GM21390 (cell line): Measurements from ENCODE around the gene INTS4.
"Not testable (repeated sequence)": the region's sequence is repeated elsewhere in the genome, so short reads cannot be mapped to it uniquely, and the experiment has no call there.

Experiments used
- ATAC-seq: cut with Tn5 transposase; IDR thresholded peaks from one replicate; pipeline ENCODE4 v1.9.1; 2021; ENCODE audit not compliant: unreplicated experiment

The INTS4 gene

DNA sequence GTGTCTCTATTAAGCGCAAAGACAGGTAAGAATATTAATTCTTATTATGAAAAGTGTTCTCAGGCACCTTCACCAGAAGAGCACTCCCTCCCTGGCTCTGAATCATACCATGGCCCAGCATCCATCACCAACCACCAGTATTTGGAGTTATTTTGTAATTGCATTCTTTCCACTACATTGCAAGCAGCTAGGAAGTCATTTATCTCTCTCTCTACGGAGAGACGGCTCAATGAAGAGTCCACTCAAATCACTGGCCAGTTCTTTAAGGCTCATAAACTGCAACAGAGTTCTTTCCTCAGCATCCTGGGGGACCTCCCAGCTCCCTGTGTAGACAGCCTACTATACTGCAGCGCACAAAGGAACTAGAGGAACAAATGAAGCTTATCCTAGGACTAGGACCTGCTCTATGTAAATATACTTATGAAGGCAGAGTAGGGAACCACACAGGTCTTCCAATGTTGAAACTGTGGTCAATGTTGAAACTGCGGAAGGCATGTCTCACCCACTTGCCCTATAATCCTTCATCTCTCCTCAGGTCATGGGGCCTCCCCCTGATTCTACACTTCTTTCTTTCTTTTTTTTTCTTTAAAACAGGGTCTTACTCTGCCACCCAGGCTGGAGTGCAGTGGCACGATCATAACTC lies 110.2 kb downstream of the INTS4 start:
- no peak for ATAC-seq

DNA sequence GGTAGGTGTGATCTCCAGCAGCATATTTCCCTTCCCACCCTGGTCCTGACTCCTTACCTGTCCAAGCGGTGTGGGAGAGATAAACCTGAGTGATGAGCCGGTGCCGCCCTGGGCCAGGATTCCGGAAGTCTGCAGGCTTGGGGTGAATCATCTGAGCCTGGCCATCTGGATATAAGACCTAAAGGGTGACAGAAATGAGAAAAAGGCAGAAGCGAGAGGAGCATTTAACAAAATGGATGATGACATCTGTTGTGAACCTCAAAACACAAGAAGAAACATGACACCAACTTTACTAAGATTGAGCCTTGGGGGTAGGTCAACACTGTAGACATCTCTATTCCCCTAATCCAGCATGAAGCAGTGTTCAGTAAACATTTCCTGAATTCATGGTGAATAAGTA lies 110.7 kb downstream of the INTS4 start:
- ATAC-seq: no peak

DNA sequence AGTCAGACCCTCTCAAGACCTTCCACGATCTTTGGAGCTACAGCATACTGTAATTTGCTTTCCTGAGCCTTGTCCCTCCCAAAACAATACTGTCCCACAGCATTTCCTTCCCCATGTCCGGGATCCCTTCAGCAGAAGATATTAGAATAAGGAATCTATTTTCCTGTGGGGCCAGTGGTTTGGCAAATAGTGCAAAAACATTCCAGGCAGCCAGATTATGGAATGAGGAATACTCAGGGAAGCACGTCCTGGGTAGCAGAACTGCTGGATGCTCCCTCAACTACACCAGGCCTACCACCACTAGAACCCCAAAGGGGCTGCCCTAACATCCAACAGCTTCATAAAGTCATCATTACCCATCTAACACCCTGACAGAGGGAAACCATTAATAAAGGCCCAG lies 112.1 kb downstream of the INTS4 start:
- ATAC-seq: no peak

GRCh38 chr11:77879218-77879617 lies 115.2 kb downstream of the INTS4 start:
- peak; percentile 84 for ATAC-seq

DNA sequence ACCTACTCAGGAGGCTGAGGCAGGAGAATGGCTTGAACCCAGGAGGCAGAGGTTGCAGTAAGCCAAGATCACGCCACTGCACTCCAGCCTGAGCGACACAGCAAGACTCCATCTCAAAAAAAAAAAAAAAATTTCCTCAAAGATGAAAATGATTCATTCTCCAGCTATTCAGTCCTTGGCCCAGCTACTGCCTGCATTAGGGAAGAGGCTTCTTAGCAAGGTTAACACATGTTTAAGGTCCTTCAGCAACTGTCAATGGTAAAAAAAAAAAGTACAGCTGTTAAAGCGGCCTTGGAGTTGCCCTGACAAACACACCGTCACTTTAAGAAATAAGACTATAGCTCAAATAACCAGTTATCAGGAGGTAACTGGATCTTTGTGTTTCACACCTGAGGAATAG lies 116.2 kb downstream of the INTS4 start:
- ATAC-seq: not testable (repeated sequence)

DNA sequence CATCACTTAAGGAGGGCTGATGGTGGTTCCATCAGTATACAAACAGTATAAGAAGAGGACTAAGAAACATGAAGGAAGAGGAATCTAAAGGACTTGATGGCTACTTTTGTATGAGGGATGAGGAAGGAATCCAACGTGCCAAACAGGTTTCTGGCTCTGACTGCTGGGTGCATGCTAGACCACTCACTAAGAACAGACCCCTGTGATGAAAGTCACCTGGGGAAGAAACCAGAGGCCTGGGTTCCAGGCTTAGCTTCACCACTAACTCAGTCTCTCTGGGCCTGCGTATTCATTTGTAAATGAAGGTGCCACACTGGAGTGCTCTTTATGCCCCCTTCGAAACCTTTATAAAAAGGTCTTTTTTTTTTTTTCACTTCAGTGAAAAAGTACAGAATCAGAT lies 118.4 kb downstream of the INTS4 start:
- ATAC-seq: no peak

GRCh38 chr11:77874206-77874605 lies 120.3 kb downstream of the INTS4 start:
- ATAC-seq: no peak

DNA sequence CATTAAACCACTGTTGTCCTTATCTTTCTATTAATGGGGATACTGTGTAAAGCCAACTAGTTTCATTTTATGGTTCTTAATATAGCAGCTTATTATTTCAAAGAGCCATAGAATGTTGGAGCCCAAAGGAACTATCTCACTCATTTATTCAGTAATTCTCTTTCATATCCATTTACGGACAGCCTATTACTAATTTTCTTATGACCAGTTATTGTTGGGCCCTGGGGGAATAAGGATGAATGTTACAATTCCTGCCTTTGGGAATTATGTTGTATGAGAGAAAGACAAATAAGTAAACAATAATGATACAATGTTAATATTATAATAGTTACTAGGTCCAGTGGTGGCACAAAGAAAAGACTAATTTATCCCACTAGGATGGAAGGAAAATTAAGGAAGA lies 121.1 kb downstream of the INTS4 start:
- ATAC-seq: no peak

DNA sequence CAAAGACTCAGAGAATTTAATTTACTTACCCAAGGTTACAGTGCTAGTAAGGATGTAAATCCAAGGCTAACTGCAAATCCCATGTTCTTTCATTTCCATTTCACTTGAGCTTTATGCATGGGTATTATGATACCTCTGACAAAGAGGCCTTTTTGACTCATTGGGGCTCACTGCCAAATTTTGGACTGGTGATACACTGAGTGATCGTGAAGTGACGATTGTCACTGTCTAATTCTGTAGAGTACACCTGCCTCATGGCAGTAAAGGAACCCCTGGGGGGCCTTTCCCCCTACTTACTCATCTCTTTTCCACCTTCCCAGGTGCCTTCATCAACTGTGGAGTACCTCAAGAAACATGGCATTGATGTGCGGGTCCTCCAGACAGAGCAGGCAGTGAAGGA lies 122.6 kb downstream of the INTS4 start:
- no peak for ATAC-seq

DNA sequence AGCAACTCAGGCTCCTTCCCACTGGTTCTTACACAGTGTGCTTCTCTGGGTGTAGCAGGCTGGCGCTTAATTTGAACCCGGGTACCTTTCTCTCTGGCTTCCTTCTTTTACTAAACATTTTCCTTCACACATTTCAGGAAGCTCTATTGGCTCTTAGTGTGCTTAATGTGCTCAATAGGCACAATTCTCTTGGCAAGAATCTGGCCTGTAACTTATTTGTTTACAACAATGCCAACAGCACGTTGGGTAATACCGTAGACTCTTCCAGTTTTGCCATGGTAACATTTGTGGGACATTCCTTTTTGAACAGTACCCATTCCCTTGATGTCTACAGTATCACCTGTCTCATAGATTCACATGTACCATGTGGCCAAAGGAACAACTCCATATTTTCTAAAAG lies 125.7 kb downstream of the INTS4 start:
- ATAC-seq: no peak

DNA sequence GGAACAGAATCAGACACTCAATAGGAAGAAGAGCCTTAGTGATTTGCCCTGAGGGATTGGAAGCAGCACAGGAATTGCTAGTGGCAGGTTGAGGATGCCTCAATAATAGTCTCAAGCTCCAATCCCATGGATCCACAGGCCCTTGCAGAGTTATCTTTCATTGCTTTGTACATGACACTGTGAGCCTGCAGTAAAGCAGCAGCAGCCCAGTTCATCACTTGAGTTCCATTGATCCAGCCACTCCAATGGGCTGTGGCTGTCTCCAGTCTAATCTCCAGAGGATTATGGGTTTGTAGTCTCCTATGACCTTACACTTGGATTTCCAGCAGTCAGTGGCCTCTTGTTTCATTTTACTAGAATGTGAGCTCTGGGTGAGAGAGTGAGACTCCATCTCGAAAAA lies 128.1 kb downstream of the INTS4 start:
- no peak for ATAC-seq

DNA sequence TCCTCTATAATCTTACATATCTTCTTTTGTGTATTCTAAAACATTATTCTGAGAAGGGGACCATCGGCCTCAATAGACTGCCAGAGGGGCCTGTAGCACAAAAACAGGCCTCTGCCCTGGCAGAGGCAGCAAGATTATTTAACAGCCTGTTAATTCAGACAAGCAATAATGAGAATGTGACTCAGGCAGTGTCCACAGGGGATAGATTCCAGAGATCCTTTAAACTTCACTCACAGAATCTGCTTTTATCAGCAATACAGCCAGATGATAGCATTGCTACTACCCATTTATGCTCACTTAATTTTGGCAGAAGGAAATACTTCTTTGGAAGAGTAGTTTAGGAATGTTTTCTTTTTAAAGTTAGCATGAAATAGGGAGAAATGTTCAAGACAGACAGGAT lies 128.7 kb downstream of the INTS4 start:
- ATAC-seq: no peak

DNA sequence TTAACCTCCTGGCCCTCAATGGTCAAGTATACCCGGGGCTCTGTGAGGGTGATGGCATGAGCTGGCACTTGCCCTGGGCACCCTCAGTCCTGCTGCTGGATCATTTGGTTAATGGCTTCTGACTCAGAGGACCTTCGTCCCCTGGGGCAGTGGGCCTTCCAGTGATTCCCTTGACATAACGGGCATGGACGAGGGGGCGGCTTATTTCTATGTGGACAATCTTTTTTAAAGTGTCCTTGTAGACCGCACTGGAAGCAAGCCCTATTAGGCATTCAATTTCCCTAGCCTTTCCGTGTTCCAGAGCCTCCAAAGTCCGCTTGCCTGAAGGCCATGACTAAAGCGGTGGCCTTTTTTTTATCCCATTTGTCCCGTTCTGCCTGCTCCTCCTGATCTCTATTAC lies 133.0 kb downstream of the INTS4 start:
- not testable (repeated sequence) for ATAC-seq

- not testable (repeated sequence) for ATAC-seq
Observed at GRCh38 chr11:77857906-77858457, 136.5 kb downstream of the INTS4 start.

GRCh38 chr11:77854838-77855237 lies 139.6 kb downstream of the INTS4 start:
- ATAC-seq: no peak

- ATAC-seq: no peak
Observed at GRCh38 chr11:77851503-77851902, 143.0 kb downstream of the INTS4 start.

DNA sequence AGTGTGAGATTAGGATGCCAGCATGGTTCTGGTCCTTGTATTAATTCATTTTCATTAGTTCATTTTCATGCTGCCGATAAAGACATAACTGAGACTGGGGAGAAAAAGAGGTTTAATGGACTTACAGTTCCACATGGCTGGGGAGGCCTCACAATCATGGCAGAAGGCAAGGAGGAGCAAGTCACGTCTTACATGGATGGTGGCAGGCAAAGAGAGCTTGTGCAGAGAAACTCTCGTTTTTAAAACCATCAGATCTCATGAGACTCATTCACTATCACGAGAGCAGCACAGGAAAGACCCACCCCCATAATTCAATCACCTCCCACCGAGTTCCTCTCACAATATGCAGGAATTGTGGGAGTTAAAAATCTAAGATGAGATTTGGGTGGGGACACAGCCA lies 150.8 kb downstream of the INTS4 start:
- ATAC-seq: not testable (repeated sequence)

- ATAC-seq: no peak
Observed at GRCh38 chr11:77842441-77843121, 151.9 kb downstream of the INTS4 start.

DNA sequence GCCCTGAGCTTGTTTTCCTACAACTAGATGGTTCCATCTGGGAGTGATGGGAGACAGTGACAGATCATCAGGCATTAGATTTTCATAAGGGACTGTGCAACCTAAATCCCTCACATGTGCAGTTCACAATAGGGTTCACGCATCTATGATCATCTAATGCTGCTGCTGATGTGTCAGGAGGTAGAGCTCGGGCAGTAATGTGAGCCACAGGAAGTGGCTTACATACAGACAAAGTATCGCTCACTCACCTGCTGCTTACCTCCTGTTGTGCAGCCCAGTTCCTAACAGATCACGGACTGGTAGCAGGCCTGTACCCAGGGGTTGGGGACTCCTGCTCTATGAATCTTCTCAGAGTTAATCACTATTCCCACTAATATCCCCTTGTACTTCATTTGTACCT lies 161.2 kb downstream of the INTS4 start:
- no peak for ATAC-seq

GRCh38 chr11:77828926-77829325 lies 165.5 kb downstream of the INTS4 start:
- no peak for ATAC-seq
